GM18499 (cell line): ENCODE measurements around the gene CAMTA1.

ENCODE experiments used
- ATAC-seq: cut with Tn5 transposase; IDR thresholded peaks from one replicate; pipeline ENCODE4 v1.9.1; 2021; ENCODE audit warnings: moderate number of reproducible peaks; ENCODE audit not compliant: insufficient read depth, unreplicated experiment

The CAMTA1 gene

GRCh38 chr1:6950001-6950765 lies 164.9 kb downstream of the CAMTA1 start:
- no peak for ATAC-seq

- ATAC-seq = no peak
Observed at GRCh38 chr1:6951536-6951935, 166.3 kb downstream of the CAMTA1 start.

- no peak for ATAC-seq
Observed at GRCh38 chr1:6953216-6953615, 168.0 kb downstream of the CAMTA1 start.

GRCh38 chr1:6953907-6954364 lies 168.7 kb downstream of the CAMTA1 start:
- ATAC-seq = no peak

- ATAC-seq = no peak
Observed at GRCh38 chr1:6954591-6954990, 169.3 kb downstream of the CAMTA1 start.

- ATAC-seq = no peak
Observed at GRCh38 chr1:6955357-6956094, 170.3 kb downstream of the CAMTA1 start.

- ATAC-seq = no peak
Observed at GRCh38 chr1:6956488-6957159, 171.4 kb downstream of the CAMTA1 start.

- no peak for ATAC-seq
Observed at GRCh38 chr1:6957341-6957740, 172.1 kb downstream of the CAMTA1 start.

GRCh38 chr1:6958407-6959030 lies 173.3 kb downstream of the CAMTA1 start:
- ATAC-seq = no peak

GRCh38 chr1:6959491-6959890 lies 174.2 kb downstream of the CAMTA1 start:
- no peak for ATAC-seq

GRCh38 chr1:6960291-6960811 lies 175.1 kb downstream of the CAMTA1 start:
- ATAC-seq = no peak

GRCh38 chr1:6960860-6961259 lies 175.6 kb downstream of the CAMTA1 start:
- ATAC-seq = no peak

GRCh38 chr1:6961289-6961688 lies 176.0 kb downstream of the CAMTA1 start:
- no peak for ATAC-seq

- no peak for ATAC-seq
Observed at GRCh38 chr1:6961905-6962477, 176.7 kb downstream of the CAMTA1 start.

- ATAC-seq = no peak
Observed at GRCh38 chr1:6962478-6962995, 177.3 kb downstream of the CAMTA1 start.

- no peak for ATAC-seq
Observed at GRCh38 chr1:6962996-6963911, 178.0 kb downstream of the CAMTA1 start.

GRCh38 chr1:6963912-6964307 lies 178.7 kb downstream of the CAMTA1 start:
- no peak for ATAC-seq

- no peak for ATAC-seq
Observed at GRCh38 chr1:6965083-6965934, 180.1 kb downstream of the CAMTA1 start.
